ENCODE results near the gene DHRS13. TPM values are rescaled to one million over a fixed set of nuclear protein-coding genes. Genes with fewer than 3 reads are reported as not detected.

Gene DHRS13
- total and polyA plus RNA-seq, 10 of the 15 experiments (the other 5 are each of a cell fraction or from before 2014, with no cell fraction given) = 0.18 to 55.2 (median 31.3) TPM; not detected in 1

GRCh38 chr17:28929787-28930186 is 26.9 kb upstream of the DHRS13 start:
- ChIA-PET RAD21 (ENCODE audit: unreplicated experiment) (interaction anchor here (1.1 kb wide), 1 partner anchor 20 kb away, joined by 3 read pairs; no protein-coding TSS in a partner anchor), SMC1A (ENCODE audit: uncharacterized antibody, unreplicated experiment) (interaction anchor here (0.7 to 7.3 kb wide), 2 partner anchors 9 to 166 kb away, joined by 3 to 34 read pairs; no protein-coding TSS in a partner anchor), CTCF (interaction anchor here (0.8 to 1.0 kb wide), 4 partner anchors 14 to 167 kb away, joined by 3 to 6 read pairs (median 3); no protein-coding TSS in a partner anchor), POLR2A (interaction anchor here (0.5 kb wide), 1 partner anchor 35 kb away, joined by 3 read pairs; no protein-coding TSS in a partner anchor)
- no peak overlapping the region for H3K27ac ChIP-seq (ENCODE audit: control insufficient read depth, insufficient read depth)
- peaks cover 8% of the 10 kb centered on the region; the same call in 2 of the 3 replicates for H3K9me3 ChIP-seq (replicated peaks; ENCODE audit: control insufficient read depth, insufficient read depth, low read length)
- DNase-seq (ENCODE audit: low read depth, low spot score) (no peak), FAIRE-seq (no peak), ATAC-seq (no peak)
- in situ Hi-C loops (cut with MboI) = no loop called here
- H3K4me3 ChIP-seq = no peak overlapping the region
- H3K9ac ChIP-seq (ENCODE audit: control insufficient read depth, insufficient read depth, low read length) = no peak overlapping the region
- intact Hi-C loops (cut with micrococcal nuclease; ENCODE audit: unreplicated experiment) = no loop called here
- no peaks in the 10 kb centered on the region for H3K27me3 ChIP-seq (replicated peaks in 1 of 2; ENCODE audit: control insufficient read depth in 2 of 2, insufficient read depth in 2 of 2, low read length in 1 of 2)
- no peak overlapping the region for H3K4me2 ChIP-seq (ENCODE audit: control insufficient read depth, insufficient read depth)
- TF ChIP-seq BRCA1 (IDR thresholded peaks at IDR 0.05; ENCODE audit: low read depth, low read length) = no peak
- TF ChIP-seq PAX8 (IDR thresholded peaks at IDR 0.05) = no peak
- no peak for TF ChIP-seq ZNF622 (IDR thresholded peaks at IDR 0.05)
- no peak for TF ChIP-seq MYB (IDR thresholded peaks at IDR 0.05; ENCODE audit: borderline replicate concordance, low read depth, low read length)
- TF ChIP-seq HDAC6 (IDR thresholded peaks at IDR 0.05; ENCODE audit: unreplicated experiment) = no peak
- TF ChIP-seq SREBF2 (IDR thresholded peaks at IDR 0.05; ENCODE audit: low read length) = no peak
- TF ChIP-seq HDGF (IDR thresholded peaks at IDR 0.05) = no peak
- TF ChIP-seq USF2 (IDR thresholded peaks at IDR 0.05; ENCODE audit: borderline replicate concordance, low read depth, low read length) = no peak
- TF ChIP-seq ESRRA (IDR thresholded peaks at IDR 0.05; ENCODE audit: low read length) = no peak
- TF ChIP-seq RAD21 (IDR thresholded peaks at IDR 0.05; ENCODE audit: insufficient read depth, low read depth, low read length) = no peak
- no peak for TF ChIP-seq CREB1 (IDR thresholded peaks at IDR 0.05; ENCODE audit: low read depth)
- no peak for TF ChIP-seq SREBF1 (IDR thresholded peaks at IDR 0.05; ENCODE audit: low read length)
- WGBS (ENCODE audit: insufficient coverage, insufficient replicate concordance, low lambda C conversion rate, missing lambda C conversion rate) = 98% methylated on average over 2 of the region's 2 CpGs
- BruUV-seq (replicated peaks) = no TSS peak
- H4K20me1 ChIP-seq (ENCODE audit: control insufficient read depth, insufficient read depth) = peaks cover 7% of the 10 kb centered on the region
- peaks cover 4 to 17% of the 10 kb centered on the region in 2 experiments for H3K36me3 ChIP-seq (ENCODE audit: control insufficient read depth in 2 of 2, insufficient read depth in 2 of 2, low read length in 1 of 2)
- no peak overlapping the region for H2AFZ ChIP-seq (ENCODE audit: control insufficient read depth, low read depth, low read length)
- H3K79me2 ChIP-seq (ENCODE audit: control insufficient read depth, insufficient read depth, low read length) = peaks cover 35% of the 10 kb centered on the region
- peaks cover 17% of the 10 kb centered on the region for H3K4me1 ChIP-seq (ENCODE audit: control insufficient read depth, insufficient read depth, low read length)

All from GM12878 (cell line).